Measurements from ENCODE around the gene MYL9. TPM values are rescaled to one million over a fixed set of nuclear protein-coding genes. Genes with fewer than 3 reads are reported as not detected.
"Not testable (repeated sequence)": the region's sequence is repeated elsewhere in the genome, so short reads cannot be mapped to it uniquely, and the experiment has no call there.

The MYL9 gene
- total RNA-seq, 1 experiment from 2014 or later: 0.49 TPM

DNA sequence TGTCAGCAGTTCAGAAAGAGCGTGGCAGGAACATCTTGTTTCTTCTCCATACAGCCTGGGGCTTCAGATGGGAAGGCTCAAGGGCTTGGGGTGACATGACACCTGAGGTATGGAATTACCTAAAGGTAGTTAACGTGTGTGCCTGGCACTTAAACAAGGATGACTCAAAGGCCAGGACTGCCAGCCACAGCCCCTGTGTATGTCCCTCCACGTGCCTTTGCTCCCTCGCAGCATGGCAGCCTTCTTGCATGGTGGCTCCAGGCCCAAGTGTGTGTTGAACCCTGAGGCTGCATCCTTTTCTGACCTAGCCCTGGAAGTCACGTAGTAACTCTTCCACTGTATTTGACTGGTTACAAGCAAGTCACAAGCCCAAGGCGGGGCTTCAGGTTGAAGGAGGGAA is 33.6 kb upstream of the MYL9 start:
- Histone ChIP-seq H3K27me3 (no peaks in the 10 kb centered on the region), H3K9me3 (replicated peaks) (0 out of 2 replicates have a peak, but pooled peaks cover 3% of the 10 kb centered on the region), H3K4me3 (no peak overlapping the region), H3K36me3 (peaks cover 28% of the 10 kb centered on the region), H3K27ac (no peak overlapping the region), H3K4me1 (no peaks in the 10 kb centered on the region)
- no peak for DNase-seq

DNA sequence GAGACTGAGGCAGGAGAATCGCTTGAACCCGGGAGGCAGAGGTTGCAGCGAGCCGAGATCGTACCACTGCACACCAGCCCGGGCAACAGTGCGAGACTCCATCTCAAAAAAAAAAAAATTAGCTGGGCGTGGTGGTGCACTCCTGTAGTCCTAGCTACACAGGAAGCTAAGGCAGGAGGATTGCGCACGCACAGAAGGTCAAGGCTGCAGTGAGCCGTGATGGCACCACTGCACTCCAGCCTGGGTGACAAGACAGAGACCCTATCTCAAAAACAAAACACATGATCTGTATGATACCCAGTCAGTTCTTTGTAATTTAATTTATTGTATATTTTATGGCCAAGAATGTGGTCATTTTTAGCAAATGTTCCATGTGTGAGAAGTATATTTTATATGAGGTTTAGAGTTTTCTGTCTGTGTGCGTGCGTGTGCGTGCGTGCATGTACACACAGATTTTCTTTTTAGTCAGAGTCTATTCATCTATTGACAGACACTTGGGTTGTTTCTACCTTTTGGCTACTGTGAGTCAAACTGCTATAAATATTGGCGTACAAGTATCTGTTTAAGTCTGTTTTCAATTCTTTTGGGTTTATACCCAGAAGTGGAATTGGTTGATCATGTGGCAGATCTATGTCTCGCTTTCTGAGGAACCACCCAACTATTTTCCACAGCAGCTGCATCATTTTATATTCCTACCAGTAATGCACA is 22.2 kb upstream of the MYL9 start:
- H3K27me3 ChIP-seq: no peaks in the 10 kb centered on the region
- H3K4me3 ChIP-seq: no peak overlapping the region
- H3K27ac ChIP-seq: no peak overlapping the region
- H3K4me1 ChIP-seq: no peaks in the 10 kb centered on the region; the same call in 1 of the 2 replicates
- no peak for DNase-seq
- peaks cover 3% of the 10 kb centered on the region; the same call in 1 of the 2 replicates for H3K9me3 ChIP-seq (replicated peaks)
- peaks cover 14% of the 10 kb centered on the region; the same call in 1 of the 2 replicates for H3K36me3 ChIP-seq

DNA sequence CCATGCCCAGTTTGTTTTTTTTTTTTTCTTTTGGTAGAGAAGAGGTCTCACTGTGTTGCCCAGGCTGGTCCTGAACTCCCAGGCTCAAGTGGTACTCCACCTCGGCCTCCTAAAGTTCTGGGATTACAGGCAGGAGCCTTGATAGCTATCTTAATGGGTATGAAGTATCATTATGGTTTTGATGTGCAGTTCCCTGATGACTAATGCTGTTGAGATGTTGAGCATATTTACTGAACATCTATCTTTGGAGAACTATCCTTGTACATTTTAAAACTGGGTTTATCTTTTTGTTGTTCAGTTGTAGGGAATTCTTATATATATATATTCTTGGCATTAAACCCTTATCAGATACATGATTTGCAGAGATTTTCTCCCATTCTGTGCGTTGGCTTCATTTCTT is 21.4 kb upstream of the MYL9 start:
- H3K4me1 ChIP-seq: no peaks in the 10 kb centered on the region; the same call in 1 of the 2 replicates
- H3K4me3 ChIP-seq: no peak overlapping the region
- H3K27me3 ChIP-seq: no peaks in the 10 kb centered on the region
- H3K27ac ChIP-seq: no peak overlapping the region
- peaks cover 21% of the 10 kb centered on the region; the same call in 1 of the 2 replicates for H3K36me3 ChIP-seq
- H3K9me3 ChIP-seq (replicated peaks): peaks cover 2% of the 10 kb centered on the region; the same call in 1 of the 2 replicates
- DNase-seq: no peak

DNA sequence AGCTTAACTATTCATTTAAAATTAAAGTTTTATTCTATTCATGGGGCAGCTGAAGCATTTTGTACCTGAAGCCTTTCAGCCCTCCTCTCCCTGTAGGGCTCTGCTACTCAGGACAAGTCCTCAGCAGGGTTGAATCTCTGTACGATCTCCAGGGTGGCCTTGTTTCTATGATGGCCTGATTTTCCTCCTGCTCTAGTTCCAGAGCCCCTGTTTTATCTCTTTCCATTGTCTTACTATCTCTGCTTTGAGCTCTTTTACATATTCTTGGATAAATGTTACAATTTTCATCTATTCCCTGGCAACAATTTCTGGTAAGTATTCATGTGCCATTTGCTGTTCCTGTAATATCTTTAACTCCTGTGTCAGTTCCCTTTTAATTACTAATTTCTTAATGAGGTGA is 19.8 kb upstream of the MYL9 start:
- Histone ChIP-seq H3K4me1 (no peaks in the 10 kb centered on the region; the same call in 1 of the 2 replicates), H3K9me3 (replicated peaks) (no peaks in the 10 kb centered on the region), H3K27me3 (no peaks in the 10 kb centered on the region), H3K4me3 (no peak overlapping the region), H3K27ac (no peak overlapping the region), H3K36me3 (peaks cover 32% of the 10 kb centered on the region)
- no peak for DNase-seq

DNA sequence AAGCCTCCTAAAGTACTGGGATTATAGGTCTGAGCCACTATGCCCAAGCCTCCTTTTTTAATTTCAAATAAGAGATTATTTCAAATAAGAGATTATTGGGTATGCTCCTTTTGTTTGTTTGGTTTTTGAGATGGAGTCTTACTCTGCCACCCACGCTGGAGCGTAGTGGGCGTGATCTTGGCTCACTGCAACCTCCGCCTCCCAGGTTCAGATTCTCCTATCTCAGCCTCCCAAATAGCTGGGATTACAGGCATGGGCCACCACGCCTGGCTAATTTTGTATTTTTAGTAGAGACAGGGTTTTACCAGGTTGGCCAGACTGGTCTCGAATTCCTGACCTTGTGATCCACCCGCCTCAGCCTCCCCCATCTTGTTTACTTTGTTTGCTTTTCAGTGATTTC is 18.9 kb upstream of the MYL9 start:
- peaks cover 39% of the 10 kb centered on the region for H3K36me3 ChIP-seq
- H3K27me3 ChIP-seq; H3K9me3 ChIP-seq (replicated peaks); H3K4me3 ChIP-seq; H3K4me1 ChIP-seq; DNase-seq; H3K27ac ChIP-seq: not testable (repeated sequence)

DNA sequence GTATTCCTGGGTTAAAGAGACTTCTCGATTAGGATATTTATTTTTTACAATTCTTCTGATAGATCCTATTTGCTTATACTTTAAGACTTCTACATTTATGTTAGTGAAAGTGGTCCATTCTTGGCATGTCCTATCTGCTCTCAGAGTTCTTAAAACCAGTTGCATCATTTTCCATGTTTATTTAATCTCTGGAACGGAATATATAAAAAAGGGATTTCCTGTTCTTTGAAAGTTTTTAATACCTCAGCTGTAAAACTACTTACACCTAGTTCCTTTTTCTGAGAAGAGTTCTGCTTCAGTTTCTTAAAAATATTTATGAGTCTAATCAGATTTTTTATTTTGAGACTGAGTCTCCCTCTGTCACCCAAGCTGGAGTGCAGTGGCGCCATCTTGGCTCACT is 18.0 kb upstream of the MYL9 start:
- Histone ChIP-seq H3K4me3 (no peak overlapping the region), H3K36me3 (peaks cover 33% of the 10 kb centered on the region)
- DNase-seq: no peak

DNA sequence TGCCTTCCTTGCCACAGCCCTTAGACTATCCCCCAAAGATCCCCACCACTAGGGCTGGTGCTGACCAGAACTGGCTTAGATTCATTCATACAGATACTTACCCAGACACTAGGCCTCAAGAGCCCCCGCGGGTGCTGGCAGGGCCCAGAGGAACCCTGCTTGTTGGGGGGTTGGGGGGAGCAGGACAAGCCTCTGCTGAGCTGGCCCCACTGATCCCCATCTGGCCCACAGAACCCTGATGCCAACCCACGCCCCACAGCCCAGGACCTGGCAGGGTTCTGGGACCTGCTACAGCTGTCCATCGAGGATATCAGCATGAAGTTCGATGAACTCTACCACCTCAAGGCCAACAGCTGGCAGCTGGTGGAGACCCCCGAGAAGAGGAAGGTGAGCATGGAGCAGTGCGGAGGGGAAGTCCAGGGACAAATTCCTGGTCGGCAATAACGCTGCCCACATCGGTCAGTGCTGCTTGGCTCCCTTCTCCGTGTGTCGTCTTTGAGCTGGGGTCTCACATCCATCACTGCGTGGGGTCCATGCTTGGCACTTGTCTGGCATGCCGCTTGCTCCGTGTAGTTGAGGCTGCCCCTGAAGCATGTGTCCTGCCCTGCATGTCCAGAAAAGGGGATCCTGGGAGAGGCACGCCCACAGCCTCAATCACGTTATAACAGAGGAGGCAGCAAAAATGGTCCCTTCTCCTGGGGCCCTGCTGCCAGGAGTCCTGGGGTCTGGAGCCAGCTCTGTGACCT is 15.5 kb upstream of the MYL9 start:
- peaks cover 4% of the 10 kb centered on the region; the same call in 1 of the 2 replicates for H3K4me1 ChIP-seq
- H3K36me3 ChIP-seq: peaks cover 31% of the 10 kb centered on the region
- no peaks in the 10 kb centered on the region for H3K27me3 ChIP-seq
- no peak overlapping the region for H3K27ac ChIP-seq
- no peak for DNase-seq
- no peak overlapping the region for H3K4me3 ChIP-seq
- no peaks in the 10 kb centered on the region for H3K9me3 ChIP-seq (replicated peaks)

More for the DNA sequence above, 18.0 kb upstream of the MYL9 start:
- Histone ChIP-seq H3K4me1 (no peaks in the 10 kb centered on the region; the same call in 1 of the 2 replicates), H3K9me3 (replicated peaks) (no peaks in the 10 kb centered on the region), H3K27ac (no peak overlapping the region), H3K27me3 (no peaks in the 10 kb centered on the region)

DNA sequence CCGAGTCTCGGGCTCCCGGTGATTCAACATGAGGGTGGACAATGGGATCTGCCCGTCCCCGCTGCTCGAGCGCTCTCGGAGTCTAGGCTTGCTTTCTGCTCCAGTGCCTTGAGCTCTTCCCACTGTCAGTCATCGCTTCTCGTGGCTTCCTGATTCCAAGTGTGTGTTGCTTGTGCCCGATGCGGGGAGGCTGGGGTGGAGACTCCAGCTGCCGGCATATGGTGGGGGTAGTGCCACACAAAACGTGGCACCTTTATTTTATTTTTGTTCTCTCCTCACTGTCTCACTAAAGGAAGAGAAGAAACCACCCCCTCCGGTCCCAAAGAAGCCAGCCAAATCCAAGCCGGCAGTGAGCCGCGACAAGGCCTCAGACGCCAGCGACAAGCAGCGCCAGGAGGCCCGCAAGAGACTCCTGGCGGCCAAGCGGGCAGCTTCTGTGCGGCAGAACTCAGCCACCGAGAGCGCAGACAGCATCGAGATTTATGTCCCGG is 14.8 kb upstream of the MYL9 start:
- peaks cover 4% of the 10 kb centered on the region; the same call in 1 of the 2 replicates for H3K4me1 ChIP-seq
- DNase-seq: no peak
- H3K4me3 ChIP-seq: no peak overlapping the region
- no peaks in the 10 kb centered on the region for H3K9me3 ChIP-seq (replicated peaks)
- no peaks in the 10 kb centered on the region for H3K27me3 ChIP-seq
- peaks cover 31% of the 10 kb centered on the region for H3K36me3 ChIP-seq
- H3K27ac ChIP-seq: no peak overlapping the region

DNA sequence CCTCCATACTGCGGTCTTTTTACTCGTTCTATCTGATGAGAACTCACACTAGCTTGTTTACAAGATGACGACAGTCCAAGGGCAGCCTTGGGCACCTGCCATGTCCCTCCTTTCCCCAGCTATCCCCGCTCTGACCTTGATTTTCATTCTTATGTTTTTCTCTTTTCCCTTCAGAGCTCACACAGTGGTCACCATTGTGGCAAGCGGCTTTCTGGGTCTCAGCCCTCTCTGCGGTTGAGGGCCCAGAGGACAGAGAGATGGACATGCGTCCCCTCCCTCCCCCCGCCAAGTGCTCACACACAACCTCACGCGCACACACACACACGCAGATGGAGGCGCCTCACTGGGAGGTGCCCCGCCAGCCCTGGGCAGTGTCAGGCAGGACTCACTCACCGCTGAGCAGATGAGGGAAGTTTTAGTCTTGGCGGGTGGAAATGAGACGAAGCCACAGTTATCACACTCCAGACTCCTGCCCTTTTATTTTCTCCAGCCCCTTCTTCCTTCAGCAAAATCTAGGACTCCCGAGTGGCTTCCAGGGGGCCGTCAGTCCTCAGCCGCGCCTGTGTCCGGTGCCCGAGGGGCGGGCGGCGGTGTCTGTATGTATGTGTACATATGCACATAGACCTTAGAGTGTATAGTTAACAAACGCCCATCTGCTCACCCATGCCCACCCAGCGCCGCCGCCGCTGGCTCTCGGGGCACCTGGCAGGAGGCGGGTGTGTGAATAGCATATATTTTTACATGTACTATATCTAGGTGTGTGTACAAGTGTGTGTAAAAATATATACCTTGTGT is 13.8 kb upstream of the MYL9 start:
- peaks cover 4% of the 10 kb centered on the region; the same call in 1 of the 2 replicates for H3K4me1 ChIP-seq
- no peaks in the 10 kb centered on the region for H3K27me3 ChIP-seq
- H3K9me3 ChIP-seq (replicated peaks): no peaks in the 10 kb centered on the region
- H3K36me3 ChIP-seq: peaks cover 31% of the 10 kb centered on the region
- H3K27ac ChIP-seq: no peak overlapping the region
- no peak for DNase-seq
- H3K4me3 ChIP-seq: no peak overlapping the region

DNA sequence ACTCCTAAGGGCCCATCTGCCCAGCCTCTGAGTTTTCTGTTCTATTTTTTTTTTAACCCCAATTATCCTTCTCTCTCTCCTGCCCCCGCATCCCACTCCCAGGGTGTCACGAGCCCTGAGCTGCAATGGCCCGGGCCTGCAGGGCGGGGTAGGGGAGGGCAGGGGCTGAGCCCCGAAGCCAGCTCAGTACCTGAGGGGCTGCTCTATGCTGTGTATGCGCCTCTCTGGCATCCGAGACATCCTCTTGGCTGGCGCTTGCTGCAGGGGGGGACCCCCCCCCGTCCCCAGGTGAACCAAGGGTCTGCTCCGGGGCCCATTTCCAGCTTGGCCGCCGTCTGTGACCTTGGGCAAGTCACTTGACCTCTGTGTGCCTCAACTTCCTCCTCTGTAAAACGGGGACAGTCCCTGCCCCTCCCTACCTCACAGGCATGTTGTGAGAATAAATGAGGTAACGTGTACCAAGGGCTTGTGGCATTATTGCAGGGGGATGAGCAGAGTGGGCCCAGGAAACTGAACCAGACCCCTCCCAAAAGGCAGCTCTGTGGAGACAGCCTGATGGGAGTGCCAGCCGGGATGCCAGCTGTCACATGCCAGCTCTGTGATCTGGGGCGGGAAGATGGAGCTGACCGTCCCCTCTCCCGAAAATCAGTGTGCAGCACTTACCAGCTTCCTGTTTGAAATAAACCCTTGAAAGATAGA is 13.0 kb upstream of the MYL9 start:
- H3K9me3 ChIP-seq (replicated peaks): no peaks in the 10 kb centered on the region
- H3K4me1 ChIP-seq: peaks cover 4% of the 10 kb centered on the region; the same call in 1 of the 2 replicates
- no peak overlapping the region for H3K27ac ChIP-seq
- no peaks in the 10 kb centered on the region for H3K27me3 ChIP-seq
- H3K36me3 ChIP-seq: peaks cover 31% of the 10 kb centered on the region
- DNase-seq: no peak
- no peak overlapping the region for H3K4me3 ChIP-seq

DNA sequence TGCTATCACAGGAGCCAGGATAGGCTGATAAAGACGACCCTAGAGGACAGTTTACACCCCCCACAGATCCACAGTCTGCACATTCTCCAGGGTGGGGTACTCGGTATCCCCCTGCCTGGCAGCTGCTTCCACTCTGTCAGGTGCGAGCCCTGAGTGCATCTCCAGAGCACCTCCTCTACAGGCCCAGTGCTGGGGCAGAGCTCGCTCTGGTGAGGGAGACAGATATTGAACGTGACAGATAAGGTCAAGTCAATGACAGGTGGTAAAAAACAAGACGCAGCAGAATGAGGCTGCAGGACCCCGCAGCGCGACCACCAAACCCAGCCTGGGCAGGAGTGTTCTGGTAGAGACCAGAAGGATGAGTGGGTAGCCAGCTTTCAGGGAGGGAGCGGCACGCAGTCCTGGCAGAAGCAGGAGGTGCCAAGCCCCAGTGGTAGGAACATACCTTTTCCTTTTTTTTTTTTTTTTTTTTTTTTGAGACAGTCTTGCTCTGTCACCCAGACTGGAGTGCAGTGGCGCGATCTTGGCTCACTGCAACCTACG is 12.4 kb upstream of the MYL9 start:
- H3K36me3 ChIP-seq: peaks cover 31% of the 10 kb centered on the region
- no peaks in the 10 kb centered on the region for H3K9me3 ChIP-seq (replicated peaks)
- H3K4me1 ChIP-seq: peaks cover 4% of the 10 kb centered on the region; the same call in 1 of the 2 replicates
- H3K27ac ChIP-seq: no peak overlapping the region
- no peak for DNase-seq
- H3K27me3 ChIP-seq: no peaks in the 10 kb centered on the region
- no peak overlapping the region for H3K4me3 ChIP-seq

DNA sequence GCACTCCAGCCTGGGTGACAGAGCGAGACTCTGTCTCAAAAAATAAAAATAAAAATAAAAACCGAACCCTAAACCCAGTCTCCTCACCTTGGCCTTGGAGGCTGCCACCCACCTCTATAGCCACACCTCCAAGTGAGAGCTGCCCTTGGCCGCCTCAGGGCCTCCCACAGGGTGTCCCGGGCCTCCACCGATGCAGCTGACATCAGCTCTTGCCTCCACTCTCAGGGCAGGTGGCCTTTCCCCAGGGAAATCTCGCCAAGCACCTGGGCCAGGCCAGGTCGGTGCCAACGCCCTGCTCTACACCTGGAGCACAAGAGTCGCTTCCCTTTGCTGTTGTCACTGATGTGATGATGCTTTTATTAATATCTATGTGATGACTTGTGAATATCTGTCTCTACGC is 8.9 kb upstream of the MYL9 start:
- 0 out of 2 replicates have a peak, but pooled peaks cover 3% of the 10 kb centered on the region for H3K27me3 ChIP-seq
- H3K36me3 ChIP-seq: peaks cover 6% of the 10 kb centered on the region; the same call in 1 of the 2 replicates
- no peaks in the 10 kb centered on the region for H3K9me3 ChIP-seq (replicated peaks)
- H3K4me3 ChIP-seq: no peak overlapping the region
- H3K27ac ChIP-seq: no peak overlapping the region
- no peak for DNase-seq
- peaks cover 4% of the 10 kb centered on the region; the same call in 1 of the 2 replicates for H3K4me1 ChIP-seq

DNA sequence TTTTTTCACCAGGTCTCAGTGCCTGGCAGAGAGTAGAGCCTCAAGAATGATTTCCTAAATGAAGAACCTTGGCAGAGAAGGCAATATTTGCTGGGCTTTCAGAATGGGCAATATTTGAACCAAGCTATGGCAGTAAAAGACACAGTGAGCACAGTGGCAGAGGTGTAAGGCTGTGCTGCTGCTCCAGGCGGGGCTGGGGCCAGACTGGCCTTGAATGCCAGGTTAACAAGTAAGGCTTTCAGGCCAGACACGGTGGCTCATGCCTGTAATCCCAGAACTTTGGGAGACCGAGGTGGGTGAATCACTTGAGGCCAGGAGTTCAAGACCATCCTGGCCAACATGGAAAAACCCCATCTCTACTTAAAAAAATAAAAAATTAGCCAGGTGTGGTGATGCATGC is 8.5 kb upstream of the MYL9 start:
- Histone ChIP-seq H3K9me3 (replicated peaks) (no peaks in the 10 kb centered on the region), H3K4me3 (no peak overlapping the region), H3K36me3 (0 out of 2 replicates have a peak, but pooled peaks cover 6% of the 10 kb centered on the region), H3K4me1 (peaks cover 4% of the 10 kb centered on the region; the same call in 1 of the 2 replicates), H3K27me3 (0 out of 2 replicates have a peak, but pooled peaks cover 3% of the 10 kb centered on the region), H3K27ac (no peak overlapping the region)
- DNase-seq: no peak

Data from SJCRH30 (cell line).